WI38 (cell line): ENCODE data around the gene SHC3.

Experiments
- H3K4me3 ChIP-seq: 2 replicates; pipeline ENCODE4 v1.5.1; 2011; ENCODE audit warnings: low read depth, mild to moderate bottlenecking, control low read depth, low read length
- CTCF ChIP-seq: IDR thresholded peaks from 2 replicates; pipeline ENCODE4 v1.5.1; 2012; ENCODE audit warnings: low read depth, mild to moderate bottlenecking, control low read depth, low read length

SHC3 gene

DNA sequence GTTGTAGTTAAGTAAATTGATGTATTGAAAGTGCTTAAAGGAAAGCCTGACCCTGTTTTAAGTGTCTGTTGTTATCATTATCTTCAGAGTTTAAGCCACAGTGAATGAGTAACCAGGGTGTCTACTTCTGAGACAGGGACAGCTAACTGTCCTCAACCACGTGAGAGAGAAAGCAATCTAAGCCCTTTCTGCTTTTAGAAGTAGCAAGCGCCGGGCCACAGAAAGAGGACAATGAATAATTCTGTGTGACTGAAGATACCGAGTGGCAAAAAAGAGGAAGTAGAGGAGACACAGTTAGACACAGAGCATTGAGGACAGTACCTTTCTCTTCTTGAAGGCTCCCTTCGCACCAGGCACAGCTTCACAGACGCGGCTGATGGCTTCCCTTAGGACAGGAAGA lies 101.1 kb downstream of the SHC3 start:
- H3K4me3 ChIP-seq: no peak overlapping the region
- no peak for TF ChIP-seq CTCF

- no peak overlapping the region for H3K4me3 ChIP-seq
- no peak for TF ChIP-seq CTCF
Measured at GRCh38 chr9:89073397-89073796, 105.2 kb downstream of the SHC3 start.

- TF ChIP-seq CTCF: no peak
- H3K4me3 ChIP-seq: no peak overlapping the region
Measured at GRCh38 chr9:89071591-89071990, 107.0 kb downstream of the SHC3 start.

DNA sequence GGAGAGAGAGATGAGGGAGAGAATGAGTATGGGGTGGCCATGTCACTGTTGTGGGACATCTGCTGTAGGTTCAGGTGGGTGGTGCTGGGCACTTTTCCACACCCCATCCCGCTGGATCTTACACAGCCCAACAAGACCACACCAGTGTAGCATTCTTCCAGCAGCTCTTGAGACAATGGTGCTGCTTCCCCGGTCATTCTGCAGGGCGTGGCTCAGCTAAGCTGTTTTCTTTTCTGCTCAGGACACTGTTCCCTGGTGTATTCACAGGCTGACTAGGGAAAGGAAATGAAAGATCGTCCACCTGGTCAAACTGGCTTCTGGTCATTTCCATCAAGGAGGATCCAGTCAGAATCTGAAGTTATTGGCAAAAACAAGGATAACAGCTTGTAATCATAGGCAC lies 111.8 kb downstream of the SHC3 start:
- no peak for TF ChIP-seq CTCF
- H3K4me3 ChIP-seq: no peak overlapping the region

DNA sequence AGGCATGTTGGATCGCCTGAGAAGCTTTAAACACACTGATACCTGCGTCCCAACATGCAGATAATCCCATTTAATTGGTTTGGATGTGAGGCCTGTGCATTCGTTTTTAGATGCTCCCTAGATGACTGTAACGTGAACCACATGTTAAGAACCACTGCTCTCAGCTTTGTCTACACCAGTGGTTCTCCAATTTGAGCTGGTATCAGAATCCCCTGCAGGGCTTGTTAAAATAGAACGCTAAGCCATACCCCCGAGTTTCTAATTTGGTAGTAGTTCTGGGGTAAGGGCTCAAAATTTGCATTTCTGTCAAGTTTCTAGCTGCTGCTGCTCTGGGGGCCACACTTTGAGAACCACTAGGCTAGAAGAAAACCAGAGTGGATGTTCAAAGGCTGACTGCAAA lies 112.7 kb downstream of the SHC3 start:
- no peak for TF ChIP-seq CTCF
- no peak overlapping the region for H3K4me3 ChIP-seq

DNA sequence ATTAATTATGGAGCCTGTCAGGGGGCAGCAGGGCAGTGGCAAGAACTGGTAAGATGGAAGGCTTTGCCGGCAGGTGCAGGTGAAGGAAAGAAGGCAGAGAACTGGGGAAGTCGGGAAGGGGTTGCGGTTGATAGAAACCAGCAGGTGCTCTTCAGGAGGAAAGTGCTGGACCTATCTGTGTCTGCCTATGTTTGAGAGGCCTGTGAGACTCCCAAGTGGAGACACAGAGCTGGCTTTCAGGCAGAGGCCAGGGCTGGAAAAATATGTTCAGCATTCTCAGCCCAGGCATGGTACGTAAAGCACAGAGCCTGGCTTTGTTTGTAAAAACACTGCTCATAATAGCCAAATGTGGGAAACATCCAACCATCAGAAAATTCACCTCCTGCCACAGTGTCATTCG lies 117.8 kb downstream of the SHC3 start:
- TF ChIP-seq CTCF: no peak
- no peak overlapping the region for H3K4me3 ChIP-seq

GRCh38 chr9:89059925-89060506 lies 118.6 kb downstream of the SHC3 start:
- H3K4me3 ChIP-seq: no peak overlapping the region
- no peak for TF ChIP-seq CTCF
